Measurements from ENCODE around the gene BBC3. TPM values are rescaled to one million over a fixed set of nuclear protein-coding genes. Genes with fewer than 3 reads are reported as not detected.
A peak's percentile ranks its signal among the peaks of the same experiment; 100 is the strongest.
"Not testable (repeated sequence)": the region's sequence is repeated elsewhere in the genome, so short reads cannot be mapped to it uniquely, and the experiment has no call there.

Gene BBC3
- total RNA-seq, 2 donors from 2014 or later = 21.9 to 84.2 TPM

DNA sequence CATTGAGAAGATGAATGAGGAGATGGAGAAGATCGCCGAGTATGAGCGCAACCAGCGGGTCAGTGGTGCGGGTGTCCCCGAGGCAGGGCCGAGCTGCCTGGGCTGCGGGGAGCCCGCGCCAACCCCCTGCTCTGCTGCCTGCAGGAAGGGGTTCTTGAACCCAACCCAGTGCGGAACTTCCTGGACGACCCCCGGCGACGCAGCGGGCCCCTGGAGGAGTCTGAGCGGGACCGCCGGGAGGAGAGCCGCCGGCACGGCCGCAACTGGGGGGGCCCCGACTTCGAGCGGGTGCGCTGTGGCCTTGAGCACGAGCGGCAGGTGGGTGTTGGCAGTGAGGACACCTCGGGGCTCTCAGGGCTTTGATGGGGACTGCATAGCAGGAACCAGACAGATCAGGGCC is 33.6 kb upstream of the BBC3 start:
- H3K9me3 Mint-ChIP-seq = no peaks in the 10 kb centered on the region
- DNase-seq (ENCODE audit: low spot score in 2 of 2) = no peak
- no peak for ATAC-seq
- peaks cover 6 to 28% of the 10 kb centered on the region in 2 donors for H3K36me3 Mint-ChIP-seq
- no peak overlapping the region for H3K27ac Mint-ChIP-seq

DNA sequence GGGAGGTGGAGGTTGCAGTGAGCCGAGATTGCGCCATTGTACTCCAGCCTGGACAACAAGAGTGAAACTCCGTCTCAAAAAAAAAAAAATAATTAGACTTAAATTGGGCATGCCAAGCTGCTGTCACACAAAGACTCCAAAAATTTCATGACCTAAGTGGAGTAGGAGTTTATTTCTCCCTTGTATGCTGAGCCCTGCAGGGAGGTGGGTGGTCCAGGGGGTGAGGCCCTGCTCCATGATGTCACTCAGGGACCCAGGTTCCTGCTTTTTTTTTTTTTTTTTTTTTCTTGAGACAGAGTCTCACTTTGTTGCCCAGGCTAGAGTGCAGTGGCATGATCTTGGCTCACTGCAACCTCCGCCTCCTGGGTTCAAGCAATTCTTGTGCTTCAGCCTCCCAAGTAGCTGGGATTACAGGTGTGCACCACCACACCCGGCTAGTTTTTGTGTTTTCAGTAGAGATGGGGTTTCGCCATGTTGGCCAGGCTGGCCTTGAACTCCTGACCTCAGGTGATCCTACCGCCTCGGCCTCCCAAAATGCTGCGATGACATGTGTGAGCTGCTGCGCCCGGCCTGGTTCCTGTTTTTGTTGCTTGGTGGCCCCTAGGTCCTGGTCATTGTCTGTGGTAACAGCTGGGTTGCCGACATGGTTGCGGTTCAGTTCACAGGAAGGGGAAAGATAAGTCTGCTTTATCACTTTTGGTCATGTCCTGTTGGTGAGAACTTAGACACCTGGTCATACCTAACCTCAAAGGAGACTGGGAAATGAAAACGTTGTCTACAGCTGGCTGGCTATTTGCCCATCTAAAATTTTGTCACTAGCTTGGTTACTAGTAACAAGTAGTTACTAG is 31.2 kb upstream of the BBC3 start:
- not testable (repeated sequence) for ATAC-seq; DNase-seq (ENCODE audit: low spot score in 2 of 2); H3K9me3 Mint-ChIP-seq
- H3K27ac Mint-ChIP-seq = peak overlapping the region in 1 of 2 donors; percentile 44
- peaks cover 18 to 50% of the 10 kb centered on the region in 2 donors for H3K36me3 Mint-ChIP-seq

DNA sequence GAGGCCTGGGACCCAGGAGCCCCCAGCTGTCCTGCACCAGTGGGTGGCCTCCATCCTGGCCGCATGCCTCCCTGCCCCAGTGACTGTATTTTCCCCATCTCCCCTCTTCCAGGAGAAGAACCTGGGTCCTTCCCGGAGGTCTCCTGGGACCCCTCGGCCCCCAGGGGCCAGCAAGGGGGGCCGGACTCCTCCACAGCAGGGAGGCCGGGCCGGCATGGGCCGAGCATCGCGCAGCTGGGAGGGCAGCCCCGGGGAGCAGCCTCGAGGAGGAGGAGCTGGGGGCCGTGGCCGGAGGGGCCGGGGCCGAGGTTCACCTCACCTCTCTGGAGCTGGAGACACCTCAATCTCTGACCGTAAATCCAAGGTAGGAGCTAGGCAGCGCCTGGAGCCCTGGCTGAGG is 29.5 kb upstream of the BBC3 start:
- Mint-ChIP-seq H3K36me3 (peaks cover 19 to 49% of the 10 kb centered on the region in 2 donors), H3K27ac (peak overlapping the region in 1 of 2 donors; percentile 70), H3K9me3 (no peaks in the 10 kb centered on the region)
- DNase-seq (ENCODE audit: low spot score in 2 of 2) = no peak
- no peak for ATAC-seq

DNA sequence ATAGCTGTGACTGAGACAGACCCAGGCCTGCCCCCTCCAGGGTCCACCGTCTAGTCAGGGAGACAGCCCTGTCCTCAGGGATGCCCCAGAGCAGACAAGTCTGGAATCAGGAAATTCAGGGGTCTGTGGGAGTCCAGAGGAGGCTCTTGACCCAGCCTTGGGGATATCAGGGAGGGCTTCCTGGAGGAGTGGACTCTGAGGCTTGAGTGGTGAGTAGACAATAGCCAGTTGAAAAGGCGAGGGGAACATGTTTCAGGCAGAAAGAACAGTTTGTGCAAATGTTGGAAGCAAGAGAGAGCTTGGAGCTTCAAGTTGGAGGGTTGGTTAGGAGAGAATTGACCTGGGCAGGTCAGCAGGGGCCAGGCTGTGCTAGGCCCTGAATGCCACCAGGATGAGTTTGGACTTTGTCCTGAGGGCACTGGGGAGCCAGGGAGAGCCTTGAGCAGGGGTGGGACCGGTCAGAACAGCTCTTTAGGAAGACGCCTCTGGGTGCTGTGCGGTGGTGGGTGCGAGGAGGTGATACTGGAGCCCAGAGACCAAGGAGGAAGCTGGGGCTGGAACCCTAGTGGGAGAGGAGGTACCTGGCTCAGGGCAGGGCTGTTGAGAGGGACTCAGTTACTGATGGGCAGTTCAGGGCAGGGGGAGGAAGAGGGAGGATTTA is 28.0 kb upstream of the BBC3 start:
- Mint-ChIP-seq H3K27ac (peak overlapping the region; percentile 86 to 95), H3K36me3 (peaks cover 19 to 41% of the 10 kb centered on the region in 2 donors), H3K9me3 (no peaks in the 10 kb centered on the region)
- no peak for ATAC-seq
- no peak for DNase-seq (ENCODE audit: low spot score in 2 of 2)

DNA sequence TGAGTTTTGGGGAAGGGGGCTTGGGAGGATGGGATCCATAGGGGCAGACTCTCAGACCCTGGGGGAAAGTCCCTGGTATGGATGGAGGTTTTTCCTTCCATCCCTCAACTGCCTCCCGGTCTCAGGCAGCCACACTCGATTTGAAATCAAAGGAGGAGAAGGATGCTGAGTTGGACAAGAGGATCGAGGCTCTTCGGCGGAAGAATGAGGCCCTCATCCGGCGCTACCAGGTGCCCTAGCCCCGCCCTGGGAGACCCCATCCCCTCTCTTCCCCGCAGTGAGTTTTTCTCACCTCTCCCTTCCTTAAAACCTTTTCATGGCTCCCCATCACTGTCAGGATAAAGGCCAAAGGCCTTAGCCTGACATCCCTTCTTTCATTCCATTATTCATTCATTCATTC is 27.4 kb upstream of the BBC3 start:
- no peaks in the 10 kb centered on the region for H3K9me3 Mint-ChIP-seq
- H3K36me3 Mint-ChIP-seq = peaks cover 19 to 41% of the 10 kb centered on the region in 2 donors
- DNase-seq (ENCODE audit: low spot score in 2 of 2) = no peak
- ATAC-seq = no peak
- H3K27ac Mint-ChIP-seq = peak overlapping the region; percentile 95 to 97

DNA sequence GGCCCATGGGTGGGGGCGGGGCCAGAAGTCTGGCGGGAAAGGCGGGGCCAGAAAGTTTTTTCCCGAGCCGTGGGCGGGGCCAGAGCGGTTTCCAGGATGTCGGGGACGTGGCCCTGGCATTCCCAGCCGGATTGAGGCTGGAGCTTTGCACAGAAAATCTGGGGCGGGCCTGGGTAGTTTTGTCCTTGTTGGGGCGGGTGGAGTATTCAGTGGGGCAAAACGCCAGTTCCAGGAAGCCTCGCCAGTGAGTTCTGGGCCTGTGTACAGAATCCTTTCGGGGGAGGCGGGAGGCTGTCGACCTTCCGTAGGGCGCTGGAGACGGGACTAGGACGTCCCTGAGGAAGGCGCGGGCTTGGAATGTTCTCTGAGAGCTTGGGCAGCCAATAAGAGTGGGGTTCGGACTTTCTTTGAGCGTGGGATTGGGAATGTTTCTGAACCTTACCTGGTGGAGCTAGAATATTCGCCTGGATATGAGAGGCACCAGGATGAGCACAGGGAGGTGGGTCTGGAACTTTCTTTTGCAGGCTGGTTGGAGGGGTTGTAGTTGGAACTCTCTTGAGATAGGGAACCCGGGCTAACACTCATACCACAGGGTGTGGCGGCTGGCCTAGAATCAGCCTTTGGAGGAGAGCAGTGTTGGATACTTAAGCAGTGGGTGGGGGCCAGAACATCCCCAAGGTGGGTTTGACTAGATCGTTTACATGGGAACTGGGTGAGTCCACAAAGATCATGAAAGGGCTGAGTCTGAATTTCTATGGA is 26.6 kb upstream of the BBC3 start:
- peaks cover 19 to 41% of the 10 kb centered on the region in 2 donors for H3K36me3 Mint-ChIP-seq
- peak; percentile 1 to 2 for ATAC-seq

DNA sequence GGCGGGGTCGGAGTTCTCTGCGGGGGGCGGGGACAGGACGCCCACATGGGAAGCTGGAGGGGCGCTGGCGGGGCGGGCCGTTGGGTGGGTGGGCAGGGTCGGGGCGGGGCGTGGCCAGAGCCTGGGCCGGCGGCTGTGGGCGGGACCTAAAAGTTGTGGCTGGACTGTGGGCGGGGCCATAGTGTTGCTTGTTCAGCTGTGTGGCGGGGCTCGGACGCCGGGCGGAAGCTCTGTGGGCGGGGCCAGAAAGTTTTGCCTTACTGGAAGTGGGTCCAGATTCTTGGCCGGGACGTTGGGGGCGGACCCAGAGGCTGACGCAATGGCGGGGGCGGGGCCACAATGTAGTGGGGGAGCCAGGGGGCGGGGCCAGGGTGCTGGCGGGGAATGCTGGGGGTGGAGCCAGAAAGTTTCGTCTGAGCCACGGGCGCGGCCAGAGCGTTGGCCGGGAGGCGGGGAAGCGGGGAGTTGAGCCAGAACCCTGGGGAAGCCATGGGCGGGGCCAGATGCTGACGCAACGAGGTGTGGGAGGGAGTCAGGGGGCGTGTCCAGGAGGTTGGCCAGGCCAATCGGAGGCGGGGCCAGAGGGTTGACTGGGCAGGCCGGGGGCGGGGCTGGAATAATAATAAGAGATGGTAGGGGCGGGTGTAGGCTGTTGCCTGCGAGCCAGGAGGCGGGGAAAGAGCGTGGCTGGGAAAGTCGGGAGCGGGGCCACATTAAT is 25.9 kb upstream of the BBC3 start:
- ATAC-seq = peak; percentile 85
- peak; percentile 100 for DNase-seq (ENCODE audit: low spot score in 2 of 2)
- Mint-ChIP-seq H3K36me3 (peaks cover 19 to 41% of the 10 kb centered on the region in 2 donors), H3K27ac (peak overlapping the region; percentile 95 to 97), H3K9me3 (no peaks in the 10 kb centered on the region)

More for the DNA sequence above, 26.6 kb upstream of the BBC3 start:
- no peak for DNase-seq (ENCODE audit: low spot score in 2 of 2)
- H3K9me3 Mint-ChIP-seq = no peaks in the 10 kb centered on the region
- H3K27ac Mint-ChIP-seq = peak overlapping the region; percentile 95 to 97

DNA sequence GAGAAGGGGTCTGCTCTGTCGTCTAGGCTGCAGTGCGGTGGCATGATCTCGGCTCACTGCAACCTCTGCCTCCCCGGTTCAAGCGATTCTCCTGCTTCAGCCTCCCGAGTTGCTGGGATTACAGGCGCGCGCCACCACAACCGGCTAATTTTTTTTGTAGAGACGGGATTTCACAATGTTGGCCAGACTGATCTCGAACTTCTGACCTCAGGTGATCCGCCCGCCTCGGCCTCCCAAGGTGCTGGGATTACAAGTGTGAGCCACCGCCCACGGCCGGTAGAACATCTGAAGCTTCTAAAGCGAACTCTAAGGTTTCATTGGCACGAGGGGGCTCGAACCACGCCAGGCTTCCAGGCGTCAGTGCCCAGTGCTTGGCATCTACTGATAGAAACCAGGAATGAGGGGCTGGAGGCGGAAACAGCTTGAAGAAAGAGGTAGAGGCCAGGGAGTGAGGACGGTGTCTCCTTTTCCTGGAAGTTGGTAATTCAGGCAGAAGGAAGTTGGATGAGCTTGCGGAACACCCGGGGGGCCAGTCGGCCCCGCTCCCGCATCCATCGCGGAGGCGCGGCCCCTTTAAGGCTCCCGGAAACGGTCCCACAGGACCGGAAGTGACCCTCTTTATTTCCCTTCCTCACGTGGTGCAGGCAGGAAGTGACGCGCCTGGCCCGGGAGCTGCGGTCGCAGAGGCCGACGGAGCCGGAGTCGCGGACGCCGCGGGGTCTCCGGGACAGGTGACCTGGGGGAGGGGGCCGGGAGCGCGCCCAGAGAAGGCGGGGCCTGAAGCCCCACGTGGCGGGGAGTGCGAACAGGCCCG is 25.1 kb upstream of the BBC3 start, which contains the start of gene CCDC9:
TSS of gene CCDC9 (plus strand) at position 647 of the 814 bp plus-strand sequence. CDS start 1,876 bp downstream, outside the sequence.
- Mint-ChIP-seq H3K36me3 (peaks cover 19 to 38% of the 10 kb centered on the region in 2 donors), H3K9me3 (no peaks in the 10 kb centered on the region), H3K27ac (peak within 1 kb of the TSS; percentile 95 to 97)
- ATAC-seq (peak; percentile 74 to 78), DNase-seq (ENCODE audit: low spot score in 2 of 2) (peak; percentile 94 to 97)

- Mint-ChIP-seq H3K27ac (no peak overlapping the region), H3K36me3 (peaks cover 9 to 17% of the 10 kb centered on the region in 2 donors), H3K9me3 (no peaks in the 10 kb centered on the region)
- DNase-seq (ENCODE audit: low spot score in 2 of 2) (no peak), ATAC-seq (no peak)
Measured at GRCh38 chr19:47253970-47254369, 23.0 kb upstream of the BBC3 start.

- peaks cover 9 to 13% of the 10 kb centered on the region in 2 donors for H3K36me3 Mint-ChIP-seq
- H3K27ac Mint-ChIP-seq = no peak overlapping the region
Measured at GRCh38 chr19:47253467-47253881, 22.5 kb upstream of the BBC3 start.

GRCh38 chr19:47253016-47253415 is 22.0 kb upstream of the BBC3 start:
- not testable (repeated sequence) for H3K27ac Mint-ChIP-seq; H3K36me3 Mint-ChIP-seq; ATAC-seq; DNase-seq (ENCODE audit: low spot score in 2 of 2); H3K9me3 Mint-ChIP-seq

More at GRCh38 chr19:47253467-47253881, 22.5 kb upstream of the BBC3 start:
- no peaks in the 10 kb centered on the region for H3K9me3 Mint-ChIP-seq
- no peak for ATAC-seq
- no peak for DNase-seq (ENCODE audit: low spot score in 2 of 2)

GRCh38 chr19:47247308-47247990 is 16.4 kb upstream of the BBC3 start:
- peak overlapping the region in 1 of 2 donors; percentile 74 for H3K27ac Mint-ChIP-seq
- ATAC-seq (no peak), DNase-seq (ENCODE audit: low spot score in 2 of 2) (peak; percentile 82 to 93)
- H3K36me3 Mint-ChIP-seq = no peaks in the 10 kb centered on the region
- H3K9me3 Mint-ChIP-seq = peaks cover 0 to 6% of the 10 kb centered on the region in 2 donors

GRCh38 chr19:47243776-47244547 is 13.0 kb upstream of the BBC3 start:
- DNase-seq (ENCODE audit: low spot score in 2 of 2) (peak; percentile 96 to 98), ATAC-seq (peak; percentile 77 to 82)
- Mint-ChIP-seq H3K36me3 (peaks cover 3% of the 10 kb centered on the region in 2 donors), H3K9me3 (peaks cover 0 to 6% of the 10 kb centered on the region in 2 donors), H3K27ac (peak overlapping the region in 1 of 2 donors; percentile 97)

DNA sequence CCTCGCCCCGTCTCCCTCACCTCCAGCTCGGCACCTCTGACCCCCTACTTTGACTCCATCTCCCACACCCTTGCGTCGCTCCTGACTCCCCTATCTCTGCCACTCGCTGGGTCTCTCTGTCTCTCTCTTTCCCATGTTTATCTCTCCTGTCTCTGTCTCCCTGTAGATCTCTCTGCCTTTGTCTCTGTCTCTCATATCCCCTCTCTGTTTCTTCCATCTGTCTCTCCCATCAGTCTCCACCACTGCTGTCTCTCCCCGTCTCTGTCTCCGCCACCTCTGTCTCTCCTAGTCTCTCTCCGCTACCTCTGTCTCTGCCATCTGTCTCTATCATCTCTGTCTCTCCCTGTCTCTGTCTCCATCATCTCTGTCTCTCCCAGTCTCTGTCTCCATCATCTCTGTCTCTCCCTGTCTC is 12.4 kb upstream of the BBC3 start:
- peak in 1 of 2 donors; percentile 29 for DNase-seq (ENCODE audit: low spot score in 2 of 2)
- peak overlapping the region in 1 of 2 donors; percentile 97 for H3K27ac Mint-ChIP-seq
- peak; percentile 9 to 19 for ATAC-seq
- H3K9me3 Mint-ChIP-seq = peaks cover 0 to 6% of the 10 kb centered on the region in 2 donors
- peaks cover 5% of the 10 kb centered on the region in 2 donors for H3K36me3 Mint-ChIP-seq

Measured in activated naive CD4-positive, alpha-beta T cell treated with anti-CD3 and anti-CD28 coated beads, Interleukin-2, amount 50 U/mL, for 72 hours (primary cell).